Right renal cortex interstitium (tissue), 3 donors: ENCODE results near the gene OR2V2. TPM values are rescaled to one million over a fixed set of nuclear protein-coding genes. Genes with fewer than 3 reads are reported as not detected.
"Not testable (repeated sequence)": the region's sequence is repeated elsewhere in the genome, so short reads cannot be mapped to it uniquely, and the experiment has no call there.

Experiments used
- DNase-seq, 3 donors: peaks; one replicate each; pipeline ENCODE4 v3.0.0-alpha.2; 2013; ENCODE audit warnings: low read depth in 3 of 3, low spot score in 2 of 3
- polyA plus RNA-seq, 3 donors: library from polyadenylated mRNA; unstranded; fragments of 120-200 nt; gene quantifications; one replicate each; pipeline ENCODE4 v1.2.1, GENCODE V29; 2013; ENCODE audit not compliant: insufficient read length in 3 of 3

OR2V2 gene, protein sequence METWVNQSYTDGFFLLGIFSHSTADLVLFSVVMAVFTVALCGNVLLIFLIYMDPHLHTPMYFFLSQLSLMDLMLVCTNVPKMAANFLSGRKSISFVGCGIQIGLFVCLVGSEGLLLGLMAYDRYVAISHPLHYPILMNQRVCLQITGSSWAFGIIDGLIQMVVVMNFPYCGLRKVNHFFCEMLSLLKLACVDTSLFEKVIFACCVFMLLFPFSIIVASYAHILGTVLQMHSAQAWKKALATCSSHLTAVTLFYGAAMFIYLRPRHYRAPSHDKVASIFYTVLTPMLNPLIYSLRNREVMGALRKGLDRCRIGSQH
- under 1 TPM in 1 of 3 donors, not detected in 2; 0.04 TPM for polyA plus RNA-seq

- DNase-seq = not testable (repeated sequence)
Observed at GRCh38 chr5:181146927-181147636, at the start of gene OR2V2. Gene OR2V2, plus strand, starts transcription at chr5:181147586. Its CDS starts 7,357 bp downstream, at chr5:181154943.

- not testable (repeated sequence) for DNase-seq
Observed at GRCh38 chr5:181097759-181098491, 49.5 kb upstream of the OR2V2 start.

GRCh38 chr5:181098762-181099601 is 48.4 kb upstream of the OR2V2 start:
- DNase-seq = no peak

- no peak for DNase-seq
Observed at GRCh38 chr5:181099602-181100086, 47.7 kb upstream of the OR2V2 start.

DNA sequence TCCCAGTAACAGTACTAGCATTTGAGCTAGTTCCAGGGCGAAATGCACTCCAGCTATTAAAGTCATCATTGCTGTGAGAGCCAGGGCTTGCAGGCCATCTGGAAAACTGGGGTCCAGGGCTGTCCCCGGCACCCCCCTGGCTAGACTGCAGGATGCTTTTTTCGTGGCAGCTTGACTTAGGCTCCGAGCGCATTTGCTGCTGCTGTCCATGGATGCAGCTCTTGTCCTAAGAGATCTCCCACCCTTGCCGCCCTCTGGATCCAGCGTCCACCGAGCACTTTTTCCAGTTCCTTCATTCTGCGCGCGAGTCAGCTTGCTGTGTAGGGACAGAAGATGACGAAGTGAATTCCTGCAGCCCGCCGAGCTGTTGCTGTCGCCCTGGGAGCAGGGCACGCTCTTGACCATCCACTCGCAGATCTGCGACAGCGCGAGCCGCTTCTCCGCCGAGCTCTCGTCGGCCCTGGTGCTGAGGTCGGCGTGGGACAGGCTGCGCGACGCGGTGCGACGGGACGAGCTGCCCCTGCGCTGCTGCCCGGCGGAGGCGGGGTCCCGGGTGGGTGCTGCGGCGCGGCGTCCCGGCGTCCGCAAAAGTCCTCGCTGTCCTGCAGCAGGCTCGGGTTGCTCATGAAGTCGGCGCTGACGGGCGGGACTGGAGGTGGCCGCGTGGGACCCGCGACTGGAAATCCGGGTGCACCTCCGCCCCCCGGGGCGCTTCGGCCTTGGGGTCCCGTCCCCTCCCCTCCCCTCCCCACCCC is 47.1 kb upstream of the OR2V2 start:
- DNase-seq = no peak

DNA sequence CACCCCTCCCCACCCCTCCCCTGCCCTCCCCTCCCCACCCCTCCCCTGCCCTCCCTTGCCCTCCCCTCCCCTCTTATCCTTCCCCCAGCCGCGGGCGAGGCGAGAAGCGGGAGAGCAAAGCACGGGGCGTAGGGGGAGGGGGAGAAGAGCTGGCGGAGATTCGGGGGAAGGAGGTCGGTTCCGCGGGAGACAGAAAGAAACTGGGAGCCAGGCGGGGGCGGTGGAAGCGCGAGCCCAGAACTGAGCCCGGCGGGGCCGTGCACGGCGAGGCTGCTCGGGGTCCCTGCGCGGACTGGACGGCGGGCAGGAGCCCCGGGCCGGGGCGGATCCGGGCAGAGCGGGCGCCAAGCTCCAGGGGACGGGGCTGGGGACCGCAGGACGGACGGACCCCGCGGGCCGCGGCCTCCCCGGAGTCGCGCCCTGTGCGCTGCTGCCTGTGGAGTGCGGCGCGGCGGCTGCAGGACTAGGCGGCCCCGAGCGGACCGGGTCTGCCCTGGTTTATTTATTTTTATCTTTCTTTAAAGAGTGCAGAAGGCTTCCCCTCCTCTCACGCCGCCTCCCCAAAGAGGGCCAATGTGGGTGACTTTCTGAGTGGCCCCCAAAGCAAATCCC is 46.2 kb upstream of the OR2V2 start:
- not testable (repeated sequence) for DNase-seq

GRCh38 chr5:181101930-181102674 is 45.3 kb upstream of the OR2V2 start:
- not testable (repeated sequence) for DNase-seq

GRCh38 chr5:181104259-181104568 is 43.2 kb upstream of the OR2V2 start:
- not testable (repeated sequence) for DNase-seq

- not testable (repeated sequence) for DNase-seq
Observed at GRCh38 chr5:181104606-181105390, 42.6 kb upstream of the OR2V2 start.

DNA sequence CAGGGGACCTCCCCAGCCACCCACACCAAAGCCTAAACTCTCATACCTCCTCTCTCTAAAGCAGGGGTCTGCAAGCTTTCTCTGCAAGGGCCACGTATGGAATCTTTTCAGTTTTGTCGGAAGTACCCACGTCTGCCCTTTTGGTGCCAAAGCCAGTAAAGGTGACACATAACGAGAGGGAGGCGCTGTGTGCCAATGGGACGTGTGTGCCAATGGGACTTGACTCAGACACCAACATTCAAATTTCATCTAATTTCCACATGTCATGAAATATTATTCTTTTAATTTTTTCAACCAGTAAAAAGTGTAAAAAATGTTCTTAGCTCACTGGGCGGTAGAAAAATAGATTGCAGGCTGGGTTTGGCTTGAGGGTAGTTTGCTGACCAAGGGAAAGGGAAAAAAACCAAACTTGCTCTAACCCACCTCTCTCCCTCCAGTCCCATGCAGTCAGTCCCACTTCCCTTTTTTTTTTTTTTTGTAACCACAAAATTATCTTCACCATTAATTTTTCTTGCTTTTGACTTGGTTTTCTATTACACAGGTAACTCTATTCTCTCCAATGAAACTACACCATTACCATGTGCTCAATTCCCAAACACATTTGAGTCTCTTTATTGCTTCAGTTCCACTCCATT is 41.9 kb upstream of the OR2V2 start:
- DNase-seq = no peak

- no peak for DNase-seq
Observed at GRCh38 chr5:181107699-181108098, 39.7 kb upstream of the OR2V2 start.

- DNase-seq = no peak
Observed at GRCh38 chr5:181108578-181109165, 38.7 kb upstream of the OR2V2 start.

DNA sequence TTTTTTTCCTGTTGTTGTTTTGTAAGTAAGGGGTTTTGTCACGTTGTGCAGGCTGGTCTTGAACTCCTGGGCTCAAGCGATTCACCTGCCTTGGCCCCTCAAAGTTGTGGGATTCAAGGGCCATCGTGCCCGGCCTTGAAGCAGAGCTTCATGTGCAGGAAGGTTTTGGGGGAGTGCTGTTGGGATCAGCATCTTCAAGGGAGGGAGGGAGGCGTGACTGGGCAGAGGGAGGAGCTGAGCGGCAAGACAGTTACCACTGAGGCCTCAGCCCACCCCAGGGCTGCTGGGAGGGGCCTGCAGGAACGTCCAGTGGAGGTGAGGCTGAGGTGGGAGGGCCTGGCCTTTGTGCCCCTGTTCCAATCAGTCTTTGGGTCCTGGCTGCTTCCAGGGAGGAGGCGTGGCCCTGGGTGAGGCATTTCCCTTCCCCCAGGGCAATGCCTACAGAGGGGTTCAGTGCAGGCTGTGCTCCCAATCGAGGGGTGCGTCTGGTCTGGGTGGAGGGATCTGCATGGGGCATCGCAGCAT is 37.8 kb upstream of the OR2V2 start:
- no peak for DNase-seq

- no peak for DNase-seq
Observed at GRCh38 chr5:181111010-181111409, 36.4 kb upstream of the OR2V2 start.

DNA sequence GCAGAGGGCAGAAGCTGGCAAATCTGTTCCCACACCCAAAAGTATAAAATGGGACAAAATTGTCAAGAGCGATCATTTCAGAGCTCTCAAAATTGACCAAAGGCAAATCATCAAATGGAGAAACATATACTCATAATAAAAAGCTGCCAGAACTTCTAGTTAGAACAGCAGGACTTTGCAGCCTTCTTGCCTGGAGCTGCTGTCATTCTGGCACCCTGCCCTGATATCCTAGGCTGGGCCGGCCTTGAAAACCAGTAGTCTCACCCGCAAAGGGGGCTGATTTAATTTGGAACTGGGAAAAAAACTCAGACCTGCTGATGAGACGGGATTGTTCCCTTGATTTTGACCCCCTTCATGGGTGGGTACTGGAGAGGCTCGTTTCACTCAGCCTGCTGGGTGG is 34.9 kb upstream of the OR2V2 start:
- no peak for DNase-seq

DNA sequence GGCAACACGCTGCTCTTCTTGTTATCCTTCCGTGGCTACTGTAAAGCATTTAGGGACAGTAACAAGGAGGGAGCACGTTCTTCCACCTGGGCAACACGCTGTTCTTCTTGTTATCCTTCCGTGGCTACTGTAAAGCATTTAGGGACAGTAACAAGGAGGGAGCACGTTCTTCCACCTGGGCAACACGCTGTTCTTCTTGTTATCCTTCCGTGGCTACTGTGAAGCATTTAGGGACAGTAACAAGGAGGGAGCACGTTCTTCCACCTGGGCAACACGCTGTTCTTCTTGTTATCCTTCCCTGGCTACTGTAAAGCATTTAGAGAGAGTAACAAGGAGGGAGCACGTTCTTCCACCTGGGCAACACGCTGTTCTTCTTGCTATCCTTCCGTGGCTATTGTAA is 33.8 kb upstream of the OR2V2 start:
- DNase-seq = not testable (repeated sequence)
